ENCODE data around the gene FKBP2. TPM values are rescaled to one million over a fixed set of nuclear protein-coding genes. Genes with fewer than 3 reads are reported as not detected.

FKBP2 gene
- total RNA-seq, 1 donor = 36.6 TPM

GRCh38 chr11:64218628-64219353 is 22.1 kb upstream of the FKBP2 start:
- DNase-seq (ENCODE audit: low read depth in 2 of 3, low spot score in 2 of 3) = no peak

GRCh38 chr11:64219354-64219684 is 21.6 kb upstream of the FKBP2 start:
- no peak for DNase-seq (ENCODE audit: low read depth in 2 of 3, low spot score in 2 of 3)

GRCh38 chr11:64219755-64220154 is 21.1 kb upstream of the FKBP2 start:
- no peak for DNase-seq (ENCODE audit: low read depth in 2 of 3, low spot score in 2 of 3)

GRCh38 chr11:64220271-64220670 is 20.6 kb upstream of the FKBP2 start:
- no peak for DNase-seq (ENCODE audit: low read depth in 2 of 3, low spot score in 2 of 3)

- DNase-seq (ENCODE audit: low read depth in 2 of 3, low spot score in 2 of 3) = no peak
Measured at GRCh38 chr11:64220798-64221197, 20.1 kb upstream of the FKBP2 start.

- no peak for DNase-seq (ENCODE audit: low read depth in 2 of 3, low spot score in 2 of 3)
Measured at GRCh38 chr11:64222651-64223000, 18.3 kb upstream of the FKBP2 start.

GRCh38 chr11:64223001-64223651 is 17.8 kb upstream of the FKBP2 start:
- no peak for DNase-seq (ENCODE audit: low read depth in 2 of 3, low spot score in 2 of 3)

GRCh38 chr11:64224151-64224890 is 16.6 kb upstream of the FKBP2 start:
- no peak for DNase-seq (ENCODE audit: low read depth in 2 of 3, low spot score in 2 of 3)

- no peak for DNase-seq (ENCODE audit: low read depth in 2 of 3, low spot score in 2 of 3)
Measured at GRCh38 chr11:64224891-64225607, 15.8 kb upstream of the FKBP2 start.

- DNase-seq (ENCODE audit: low read depth in 2 of 3, low spot score in 2 of 3) = peak in 2 of 3 donors; percentile 85 to 88
Measured at GRCh38 chr11:64225608-64226506, 15.0 kb upstream of the FKBP2 start, which contains the start of the genes NUDT22 and TRPT1. Gene NUDT22 (plus strand): TSS chr11:64226274. CDS start chr11:64226653, 379 bp downstream. Gene TRPT1 (minus strand): TSS chr11:64226186. CDS start chr11:64225860, 326 bp downstream.

GRCh38 chr11:64226507-64227051 is 14.3 kb upstream of the FKBP2 start:
- peak in 2 of 3 donors; percentile 48 to 64 for DNase-seq (ENCODE audit: low read depth in 2 of 3, low spot score in 2 of 3)

- DNase-seq (ENCODE audit: low read depth in 2 of 3, low spot score in 2 of 3) = no peak
Measured at GRCh38 chr11:64227405-64227956, 13.4 kb upstream of the FKBP2 start.

- no peak for DNase-seq (ENCODE audit: low read depth in 2 of 3, low spot score in 2 of 3)
Measured at GRCh38 chr11:64229090-64229743, 11.7 kb upstream of the FKBP2 start.

GRCh38 chr11:64229744-64230170 is 11.1 kb upstream of the FKBP2 start:
- no peak for DNase-seq (ENCODE audit: low read depth in 2 of 3, low spot score in 2 of 3)

GRCh38 chr11:64230171-64230984 is 10.5 kb upstream of the FKBP2 start, which contains the start of gene DNAJC4:
Gene DNAJC4 (plus strand): TSS chr11:64230548. CDS start chr11:64230855, 307 bp downstream.
- peak in 2 of 3 donors; percentile 89 to 95 for DNase-seq (ENCODE audit: low read depth in 2 of 3, low spot score in 2 of 3)

GRCh38 chr11:64230985-64231365 is 9.9 kb upstream of the FKBP2 start:
- peak in 1 of 3 donors; percentile 71 for DNase-seq (ENCODE audit: low read depth in 2 of 3, low spot score in 2 of 3)

GRCh38 chr11:64231546-64231945 is 9.3 kb upstream of the FKBP2 start:
- no peak for DNase-seq (ENCODE audit: low read depth in 2 of 3, low spot score in 2 of 3)

Data from hematopoietic multipotent progenitor cell (in vitro differentiated cells).